ENCODE measurements around the gene PAPPA.

GRCh38 chr9:116204252-116204882 lies 50.8 kb downstream of the PAPPA start:
- TF ChIP-seq POLR2A (IDR thresholded peaks at IDR 0.05; ENCODE audit: low read length) (no peak), GATA1 (IDR thresholded peaks at IDR 0.05; ENCODE audit: low read depth, low read length) (no peak)
